SH-SY5Y (cell line): ENCODE results near the gene MPDZ.

Experiments used
- GATA2 ChIP-seq: IDR thresholded peaks from 2 replicates; pipeline ENCODE4 v1.6.1; 2011; ENCODE audit warnings: mild to moderate bottlenecking, low read depth, low read length
- GATA3 ChIP-seq: IDR thresholded peaks from 2 replicates; pipeline ENCODE4 v1.6.1; 2011; ENCODE audit warnings: low read depth, mild to moderate bottlenecking, low read length, moderate library complexity

Gene MPDZ

GRCh38 chr9:13071921-13072320, 207.6 kb downstream of the MPDZ start:
- TF ChIP-seq GATA3 (no peak), GATA2 (no peak)

DNA sequence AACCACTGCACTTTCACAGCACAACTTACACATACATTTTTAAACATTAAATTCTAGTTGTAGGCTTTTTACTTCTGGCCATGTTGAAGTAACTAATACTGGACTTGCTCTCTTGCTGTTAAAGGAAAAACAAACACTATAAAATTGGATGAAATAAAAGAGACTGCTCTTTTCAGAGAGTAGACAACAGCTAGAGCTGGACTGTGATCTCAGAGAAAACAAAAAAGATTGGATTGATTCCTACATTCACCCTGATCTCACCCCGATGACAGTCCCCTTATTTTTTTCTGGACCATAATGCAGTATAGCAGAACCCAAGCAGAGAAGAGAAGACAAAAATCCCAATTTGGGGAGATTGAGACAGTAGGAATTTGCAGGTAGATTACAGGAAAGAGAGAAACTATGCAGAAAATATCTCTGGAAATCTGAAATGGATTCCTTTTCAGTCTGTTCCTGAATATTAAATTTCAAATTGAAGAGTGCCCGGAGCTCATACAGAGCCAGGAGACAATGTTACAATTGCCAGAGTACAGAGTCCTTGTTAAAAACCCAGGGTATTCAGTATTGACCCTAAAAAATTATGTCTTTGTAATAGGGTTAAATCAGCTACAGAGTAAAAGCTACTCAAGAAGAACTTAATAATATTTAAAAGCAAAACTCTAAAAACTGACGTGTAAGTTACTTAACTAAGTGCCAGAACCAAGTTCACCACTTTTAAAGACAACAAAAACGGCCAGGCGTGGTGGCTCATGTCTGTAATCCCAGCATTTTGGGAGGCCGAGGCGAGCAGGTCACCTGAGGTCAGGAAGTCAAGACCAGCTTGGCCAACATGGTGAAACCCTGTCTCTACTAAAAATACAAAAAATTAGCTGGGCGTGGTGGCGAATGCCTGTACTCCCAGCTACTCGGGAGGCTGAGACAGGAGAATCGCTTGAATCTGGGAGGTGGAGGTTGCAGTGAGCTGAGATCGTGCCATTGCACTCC, 208.6 kb downstream of the MPDZ start:
- TF ChIP-seq GATA3, result no peak
- TF ChIP-seq GATA2, result no peak

- TF ChIP-seq GATA3 (no peak), GATA2 (no peak)
Measured at GRCh38 chr9:13069498-13069897, 210.0 kb downstream of the MPDZ start.

- no peak for TF ChIP-seq GATA3
- TF ChIP-seq GATA2, result no peak
Measured at GRCh38 chr9:13064676-13065075, 214.8 kb downstream of the MPDZ start.

GRCh38 chr9:13063880-13064459, 215.5 kb downstream of the MPDZ start:
- TF ChIP-seq GATA2, result no peak
- no peak for TF ChIP-seq GATA3

DNA sequence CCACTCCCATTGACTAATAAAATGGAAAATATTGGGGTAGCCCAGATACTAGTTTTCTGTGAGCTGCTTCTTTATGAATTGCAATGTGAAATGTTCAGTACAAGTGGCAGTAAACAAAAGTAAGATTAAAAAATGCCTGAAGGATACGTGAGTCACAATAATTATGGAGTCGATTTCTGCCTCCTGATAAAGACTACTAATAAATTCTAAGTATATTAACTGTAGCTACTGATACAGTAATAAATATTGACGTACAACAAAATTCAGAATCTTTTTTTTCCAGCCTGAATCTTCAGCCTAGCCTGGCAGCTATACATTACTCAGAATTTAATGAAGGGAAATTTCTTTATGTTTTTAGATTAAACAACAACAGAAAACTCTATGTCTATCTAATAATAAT, 218.1 kb downstream of the MPDZ start:
- TF ChIP-seq GATA3 (no peak), GATA2 (no peak)
